ENCODE data around the gene ACKR3.

Gene ACKR3

GRCh38 chr2:236571145-236571544 lies 1.5 kb downstream of the ACKR3 start:
- DNase-seq, result no peak

GRCh38 chr2:236572482-236572881 lies 2.9 kb downstream of the ACKR3 start:
- DNase-seq, result no peak

GRCh38 chr2:236573066-236573929 lies 3.7 kb downstream of the ACKR3 start:
- no peak for DNase-seq

- DNase-seq, result no peak
Measured at GRCh38 chr2:236574000-236574399, 4.4 kb downstream of the ACKR3 start.

- no peak for DNase-seq
Measured at GRCh38 chr2:236574424-236575145, 5.0 kb downstream of the ACKR3 start.

- DNase-seq, result no peak
Measured at GRCh38 chr2:236575510-236575909, 5.9 kb downstream of the ACKR3 start.

- no peak for DNase-seq
Measured at GRCh38 chr2:236576087-236576486, 6.5 kb downstream of the ACKR3 start.

GRCh38 chr2:236576953-236577352 lies 7.3 kb downstream of the ACKR3 start:
- DNase-seq, result no peak

GRCh38 chr2:236577481-236578410 lies 8.1 kb downstream of the ACKR3 start:
- no peak for DNase-seq

GRCh38 chr2:236578411-236578846 lies 8.8 kb downstream of the ACKR3 start:
- no peak for DNase-seq

- no peak for DNase-seq
Measured at GRCh38 chr2:236579048-236579745, 9.6 kb downstream of the ACKR3 start.

GRCh38 chr2:236579746-236580315 lies 10.2 kb downstream of the ACKR3 start:
- no peak for DNase-seq

GRCh38 chr2:236580746-236581355 lies 11.2 kb downstream of the ACKR3 start:
- no peak for DNase-seq

- DNase-seq, result no peak
Measured at GRCh38 chr2:236581546-236581945, 11.9 kb downstream of the ACKR3 start.

- no peak for DNase-seq
Measured at GRCh38 chr2:236582968-236583367, 13.3 kb downstream of the ACKR3 start.

- DNase-seq, result no peak
Measured at GRCh38 chr2:236583621-236584203, 14.1 kb downstream of the ACKR3 start.

GRCh38 chr2:236584521-236585384 lies 15.1 kb downstream of the ACKR3 start:
- no peak for DNase-seq

- DNase-seq, result no peak
Measured at GRCh38 chr2:236585966-236586365, 16.3 kb downstream of the ACKR3 start.

- DNase-seq, result no peak
Measured at GRCh38 chr2:236587861-236588815, 18.5 kb downstream of the ACKR3 start.

All from activated CD8-positive, alpha-beta memory T cell treated with anti-CD3 and anti-CD28 coated beads, Interleukin-2, amount 50 U/mL, for 4 hours (primary cell).